ENCODE measurements around the gene SUSD6.

- no peak for TF ChIP-seq POLR2A (IDR thresholded peaks at IDR 0.05; ENCODE audit: low read depth, low read length)
- no peak for TF ChIP-seq POLR2AphosphoS5 (IDR thresholded peaks at IDR 0.05; ENCODE audit: low read depth, low read length)
- TF ChIP-seq TAF1 (IDR thresholded peaks at IDR 0.05; ENCODE audit: borderline replicate concordance, low read depth, low read length), result no peak
These were observed 74.3 kb downstream of the SUSD6 start for GRCh38 chr14:69685716-69686115.
